ENCODE data around the gene OR5H6.

Gene OR5H6

DNA sequence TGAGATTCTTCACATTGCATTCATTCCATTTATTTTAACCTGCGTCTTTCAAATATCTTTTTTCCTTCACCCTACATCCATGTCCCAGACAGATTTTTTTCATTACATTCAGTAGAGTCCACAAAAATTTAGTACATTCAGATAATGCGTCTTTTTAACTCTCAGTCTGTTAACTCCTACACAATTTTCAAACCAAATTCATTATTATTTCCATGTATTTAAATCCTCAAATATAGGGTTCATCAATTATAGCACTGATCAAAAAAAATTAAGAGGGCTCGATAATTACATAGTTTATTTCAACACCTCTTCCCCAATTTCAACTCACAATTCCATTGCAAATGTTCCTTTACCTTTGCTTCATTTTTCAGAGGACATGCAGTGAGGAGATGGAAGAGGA lies at the start of gene OR5H6:
Gene OR5H6 (plus strand): TSS at position 301 of the 400 bp plus-strand sequence. CDS start 89 bp downstream, at position 390.
- no peak for DNase-seq (ENCODE audit: extremely low read depth, insufficient read length)
- TF ChIP-seq, protein P1, sequence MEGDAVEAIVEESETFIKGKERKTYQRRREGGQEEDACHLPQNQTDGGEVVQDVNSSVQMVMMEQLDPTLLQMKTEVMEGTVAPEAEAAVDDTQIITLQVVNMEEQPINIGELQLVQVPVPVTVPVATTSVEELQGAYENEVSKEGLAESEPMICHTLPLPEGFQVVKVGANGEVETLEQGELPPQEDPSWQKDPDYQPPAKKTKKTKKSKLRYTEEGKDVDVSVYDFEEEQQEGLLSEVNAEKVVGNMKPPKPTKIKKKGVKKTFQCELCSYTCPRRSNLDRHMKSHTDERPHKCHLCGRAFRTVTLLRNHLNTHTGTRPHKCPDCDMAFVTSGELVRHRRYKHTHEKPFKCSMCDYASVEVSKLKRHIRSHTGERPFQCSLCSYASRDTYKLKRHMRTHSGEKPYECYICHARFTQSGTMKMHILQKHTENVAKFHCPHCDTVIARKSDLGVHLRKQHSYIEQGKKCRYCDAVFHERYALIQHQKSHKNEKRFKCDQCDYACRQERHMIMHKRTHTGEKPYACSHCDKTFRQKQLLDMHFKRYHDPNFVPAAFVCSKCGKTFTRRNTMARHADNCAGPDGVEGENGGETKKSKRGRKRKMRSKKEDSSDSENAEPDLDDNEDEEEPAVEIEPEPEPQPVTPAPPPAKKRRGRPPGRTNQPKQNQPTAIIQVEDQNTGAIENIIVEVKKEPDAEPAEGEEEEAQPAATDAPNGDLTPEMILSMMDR (IDR thresholded peaks at IDR 0.05; ENCODE audit: insufficient read depth, low read length, poor library complexity, severe bottlenecking) = no peak

DNA sequence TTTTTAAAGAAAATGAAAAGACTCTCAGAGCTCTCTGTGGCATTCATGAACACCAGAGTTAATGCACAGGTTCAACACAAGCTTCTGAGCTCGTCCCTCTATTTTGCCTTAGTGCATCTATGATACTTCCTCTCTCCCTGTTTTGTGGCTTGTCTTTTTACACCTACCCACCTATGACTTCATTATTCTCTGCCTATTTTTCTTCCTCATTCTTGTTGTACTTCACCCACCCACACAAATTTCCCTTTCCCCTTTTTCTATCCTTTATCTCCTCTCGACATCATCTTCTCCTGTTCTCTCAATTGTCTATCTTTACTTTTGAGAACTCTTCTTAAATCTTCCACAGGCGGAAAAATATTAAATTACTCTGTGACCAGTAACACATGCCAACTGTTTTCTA lies 49.0 kb upstream of the OR5H6 start:
- TF ChIP-seq, protein P1 (IDR thresholded peaks at IDR 0.05; ENCODE audit: insufficient read depth, low read length, poor library complexity, severe bottlenecking) = no peak
- no peak for DNase-seq (ENCODE audit: extremely low read depth, insufficient read length)
- Histone ChIP-seq H3K4me3 (replicated peaks; ENCODE audit: low read depth, low read length) (no peak overlapping the region), H3K27me3 (replicated peaks; ENCODE audit: control insufficient read depth, insufficient read depth, low read length) (no peaks in the 10 kb centered on the region), H3K36me3 (ENCODE audit: control insufficient read depth, insufficient read depth, low read length) (no peaks in the 10 kb centered on the region)

More for the DNA sequence above, at the start of gene OR5H6:
- Histone ChIP-seq H3K4me3 (replicated peaks; ENCODE audit: low read depth, low read length) (no peak within 1 kb of the TSS), H3K36me3 (ENCODE audit: control insufficient read depth, insufficient read depth, low read length) (no peaks in the 10 kb centered on the region), H3K27me3 (replicated peaks; ENCODE audit: control insufficient read depth, insufficient read depth, low read length) (no peaks in the 10 kb centered on the region)

DNA sequence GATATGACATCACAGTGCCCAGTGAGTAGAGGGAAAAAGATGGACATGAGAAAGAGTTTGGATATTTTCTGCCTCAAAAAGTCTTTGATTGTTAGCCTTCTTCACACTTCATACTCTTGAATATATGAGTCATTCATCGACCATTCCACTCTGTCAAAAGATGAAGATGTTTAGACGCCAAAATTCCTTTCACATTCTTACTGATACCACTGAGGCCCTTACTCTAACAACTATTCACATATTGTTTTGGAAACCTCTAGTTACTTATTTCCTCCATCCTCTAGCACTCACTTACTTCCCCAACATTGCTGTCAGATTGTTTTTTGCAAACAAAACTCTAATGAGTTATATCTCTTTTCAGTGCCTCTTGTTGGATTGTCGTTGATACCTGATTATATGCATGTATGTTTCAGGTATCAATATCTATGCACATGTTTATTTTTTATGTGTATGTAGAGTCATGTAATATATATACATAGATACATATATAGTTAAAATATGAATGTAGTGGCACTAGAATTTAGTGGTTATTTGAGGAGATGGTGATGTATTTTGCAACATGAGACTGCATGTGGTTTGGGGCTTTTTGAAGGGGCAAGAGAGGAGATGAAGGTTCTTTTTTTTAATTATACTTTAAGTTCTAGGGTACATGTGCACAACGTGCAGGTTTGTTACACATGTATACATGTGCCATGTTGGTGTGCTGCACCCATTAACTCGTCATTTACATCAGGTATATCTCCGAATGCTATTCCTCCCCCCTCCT lies 40.0 kb upstream of the OR5H6 start:
- no peak for DNase-seq (ENCODE audit: extremely low read depth, insufficient read length)
- TF ChIP-seq, protein P1 (IDR thresholded peaks at IDR 0.05; ENCODE audit: insufficient read depth, low read length, poor library complexity, severe bottlenecking) = no peak
- Histone ChIP-seq H3K27me3 (replicated peaks; ENCODE audit: control insufficient read depth, insufficient read depth, low read length) (no peaks in the 10 kb centered on the region), H3K4me3 (replicated peaks; ENCODE audit: low read depth, low read length) (no peak overlapping the region), H3K36me3 (ENCODE audit: control insufficient read depth, insufficient read depth, low read length) (no peaks in the 10 kb centered on the region)

DNA sequence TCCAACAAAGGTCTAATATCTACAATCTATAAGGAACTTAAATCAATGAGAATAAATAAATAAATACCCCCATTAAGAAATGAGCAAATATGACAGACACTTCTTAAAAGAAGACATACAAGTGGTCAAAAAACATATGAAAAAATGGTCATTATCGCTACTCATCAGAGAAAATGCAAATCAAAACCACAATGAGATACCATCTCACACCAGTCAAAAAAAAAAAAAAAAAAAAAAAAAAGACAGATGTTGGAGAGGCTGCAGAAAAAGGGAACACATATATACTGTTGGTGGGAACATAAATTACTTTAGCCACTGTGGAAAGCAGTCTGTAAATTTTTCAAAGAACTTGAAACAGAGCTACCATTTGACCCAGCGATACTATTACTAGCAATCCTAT lies 31.6 kb upstream of the OR5H6 start:
- TF ChIP-seq, protein P1 (IDR thresholded peaks at IDR 0.05; ENCODE audit: insufficient read depth, low read length, poor library complexity, severe bottlenecking) = no peak
- no peak for DNase-seq (ENCODE audit: extremely low read depth, insufficient read length)
- no peaks in the 10 kb centered on the region for H3K36me3 ChIP-seq (ENCODE audit: control insufficient read depth, insufficient read depth, low read length)
- H3K4me3 ChIP-seq (replicated peaks; ENCODE audit: low read depth, low read length) = no peak overlapping the region
- no peaks in the 10 kb centered on the region for H3K27me3 ChIP-seq (replicated peaks; ENCODE audit: control insufficient read depth, insufficient read depth, low read length)

DNA sequence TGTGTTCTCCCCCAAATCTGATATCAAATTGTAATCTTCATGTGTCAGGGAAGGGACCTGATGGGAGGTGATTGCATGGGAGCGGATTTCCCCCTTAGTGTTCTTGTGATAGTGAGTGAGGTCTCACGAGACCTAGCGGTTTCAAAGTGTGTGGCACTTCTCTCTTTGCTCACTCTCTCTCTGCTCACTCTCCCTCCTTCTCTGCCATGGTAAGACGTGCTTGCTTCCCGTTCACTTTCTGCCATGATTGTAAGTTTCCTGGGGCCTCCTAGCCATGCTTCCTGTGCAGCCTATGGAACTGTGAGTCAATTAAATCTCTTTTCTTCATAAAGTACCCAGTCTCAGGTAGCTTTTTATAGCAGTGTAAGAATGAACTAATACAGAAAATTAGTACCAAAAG lies 30.6 kb upstream of the OR5H6 start:
- Histone ChIP-seq H3K4me3 (replicated peaks; ENCODE audit: low read depth, low read length) (peak overlapping the region; percentile 33), H3K27me3 (replicated peaks; ENCODE audit: control insufficient read depth, insufficient read depth, low read length) (no peaks in the 10 kb centered on the region), H3K36me3 (ENCODE audit: control insufficient read depth, insufficient read depth, low read length) (no peaks in the 10 kb centered on the region)
- TF ChIP-seq, protein P1 (IDR thresholded peaks at IDR 0.05; ENCODE audit: insufficient read depth, low read length, poor library complexity, severe bottlenecking) = no peak
- peak; percentile 10 for DNase-seq (ENCODE audit: extremely low read depth, insufficient read length)
